HepG2 (cell line): ENCODE data around the gene RUVBL1. TPM values are rescaled to one million over a fixed set of nuclear protein-coding genes. Genes with fewer than 3 reads are reported as not detected.

Experiments used
- FOXK2 ChIP-seq: fragments of 450-650 bp; IDR thresholded peaks from 2 replicates; pipeline ENCODE4 v1.6.1; 2016
- GLI4 ChIP-seq: sonication (generic); formaldehyde crosslinking; IDR thresholded peaks from 2 replicates; pipeline ENCODE4 v1.5.1; 2020; ENCODE audit warnings: missing genetic modification reagents, mild to moderate bottlenecking, moderate library complexity, borderline replicate concordance
- JUNB ChIP-seq: sonication (generic); formaldehyde crosslinking; IDR thresholded peaks from 2 replicates; pipeline ENCODE4 v1.8.0; 2022; ENCODE audit warnings: missing genetic modification reagents, mild to moderate bottlenecking, borderline replicate concordance
- KAT8 ChIP-seq: IDR thresholded peaks from 2 replicates; pipeline ENCODE4 v1.6.1; 2016; ENCODE audit warnings: missing genetic modification reagents, missing compliant biosample characterization
- KLF12 ChIP-seq: sonication (generic); formaldehyde crosslinking; IDR thresholded peaks from 2 replicates; pipeline ENCODE4 v1.4.0; 2020; ENCODE audit warnings: missing genetic modification reagents, borderline replicate concordance
- PITX1 ChIP-seq: sonication (generic); formaldehyde crosslinking; IDR thresholded peaks from 2 replicates; pipeline ENCODE4 v1.5.1; 2020; ENCODE audit warnings: mild to moderate bottlenecking, missing genetic modification reagents
- SALL1 ChIP-seq: sonication (generic); formaldehyde crosslinking; IDR thresholded peaks from 2 replicates; pipeline ENCODE4 v1.8.0; 2022; ENCODE audit warnings: mild to moderate bottlenecking, missing genetic modification reagents
- SMARCC2 ChIP-seq: fragments of 450-650 bp; IDR thresholded peaks from 2 replicates; pipeline ENCODE4 v1.6.1; 2017; ENCODE audit warnings: antibody characterized with exemption, mild to moderate bottlenecking
- TBL1XR1 ChIP-seq: fragments of 150-350 bp; IDR thresholded peaks from 2 replicates; pipeline ENCODE4 v1.6.1; 2014; ENCODE audit warnings: borderline replicate concordance, low read length; ENCODE audit not compliant: partially characterized antibody
- ZFP36 ChIP-seq: fragments of 150-350 bp; IDR thresholded peaks from 2 replicates; pipeline ENCODE4 v1.6.1; 2018; ENCODE audit warnings: borderline replicate concordance, low read length, low read depth; ENCODE audit not compliant: partially characterized antibody
- ZNF282 ChIP-seq: fragments of 450-650 bp; IDR thresholded peaks from 2 replicates; pipeline ENCODE4 v1.6.1; 2018; ENCODE audit not compliant: partially characterized antibody
- ZNF549 ChIP-seq: sonication (generic); formaldehyde crosslinking; IDR thresholded peaks from 2 replicates; pipeline ENCODE4 v1.5.0; 2020; ENCODE audit warnings: missing genetic modification reagents
- ZNF564 ChIP-seq: sonication (generic); formaldehyde crosslinking; IDR thresholded peaks from 2 replicates; pipeline ENCODE4 v1.8.1; 2023; ENCODE audit warnings: mild to moderate bottlenecking, missing genetic modification reagents
- ZSCAN12 ChIP-seq: sonication (generic); formaldehyde crosslinking; IDR thresholded peaks from 2 replicates; pipeline ENCODE4 v1.9.0; 2021; ENCODE audit warnings: mild to moderate bottlenecking, missing genetic modification reagents
- polyA plus RNA-seq, 8 experiments: library from polyadenylated mRNA; depleted of rRNA in 3 of 8; stranded (reverse) in 7 of 8; unstranded in 1 of 8; fragments of >200 nt; fragmentation: Illumina TruSeq in 4 of 8; extraction: Trizol in 4 of 8; gene quantifications; 2 replicates each; pipeline versions ENCODE4 v1.2.1 to v1.2.3, GENCODE V29; 2011 to 2016; ENCODE audit warnings: low read depth in 4 of 8, missing spikeins in 1 of 8, mixed read lengths in 1 of 8; ENCODE audit not compliant: insufficient read depth in 1 of 8
- total RNA-seq, 5 experiments: library from RNA; depleted of rRNA; stranded (reverse); fragments of >200 nt; fragmentation: Illumina TruSeq; extraction: Trizol; gene quantifications; 2 replicates each; pipeline ENCODE4 v1.2.3, GENCODE V29; 2016; ENCODE audit warnings: low read depth in 1 of 5
- TF ChIP-seq, protein P1 (sequence below): sonication (generic); formaldehyde crosslinking; IDR thresholded peaks from 2 replicates; pipeline ENCODE4 v1.8.0; 2022; ENCODE audit warnings: missing genetic modification reagents, mild to moderate bottlenecking, borderline replicate concordance
- TF ChIP-seq, protein P2 (sequence below): sonication (generic); formaldehyde crosslinking; IDR thresholded peaks from 2 replicates; pipeline ENCODE4 v1.9.0; 2021; ENCODE audit warnings: mild to moderate bottlenecking, missing genetic modification reagents
- TF ChIP-seq, protein P3 (sequence below): sonication (generic); formaldehyde crosslinking; IDR thresholded peaks from 2 replicates; pipeline ENCODE4 v1.4.0; 2020; ENCODE audit warnings: missing genetic modification reagents

The RUVBL1 gene
- total and polyA plus RNA-seq, 2 of the 13 experiments (the other 11 are each of a cell fraction or from before 2014, with no cell fraction given), result 32.7 to 86.3 TPM

DNA sequence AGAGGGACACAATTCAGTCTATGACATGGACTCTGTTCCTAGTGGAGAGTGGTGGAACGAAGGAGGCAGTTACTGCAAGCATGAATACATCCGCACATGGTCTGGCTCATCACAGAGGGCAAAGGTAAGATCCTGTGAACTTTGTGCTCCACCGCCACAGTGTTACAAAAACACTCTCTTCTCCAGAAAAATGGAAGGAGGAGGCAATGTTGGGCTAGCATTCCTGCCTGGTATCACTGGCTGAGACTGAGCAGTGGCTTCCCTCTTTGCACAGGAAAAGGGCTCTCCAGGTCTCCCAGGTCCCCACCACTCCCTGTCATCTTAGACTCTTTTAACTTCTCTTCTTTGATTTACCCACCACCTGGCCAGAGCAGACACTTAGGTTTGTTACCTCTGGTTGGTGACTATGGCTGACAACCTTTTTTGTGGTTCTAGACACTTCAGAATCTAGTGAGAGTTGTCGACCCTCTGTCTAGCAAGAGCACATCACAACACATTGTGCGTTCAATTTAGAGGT is 28.2 kb upstream of the RUVBL1 start (continued):
- TF ChIP-seq, protein P1, sequence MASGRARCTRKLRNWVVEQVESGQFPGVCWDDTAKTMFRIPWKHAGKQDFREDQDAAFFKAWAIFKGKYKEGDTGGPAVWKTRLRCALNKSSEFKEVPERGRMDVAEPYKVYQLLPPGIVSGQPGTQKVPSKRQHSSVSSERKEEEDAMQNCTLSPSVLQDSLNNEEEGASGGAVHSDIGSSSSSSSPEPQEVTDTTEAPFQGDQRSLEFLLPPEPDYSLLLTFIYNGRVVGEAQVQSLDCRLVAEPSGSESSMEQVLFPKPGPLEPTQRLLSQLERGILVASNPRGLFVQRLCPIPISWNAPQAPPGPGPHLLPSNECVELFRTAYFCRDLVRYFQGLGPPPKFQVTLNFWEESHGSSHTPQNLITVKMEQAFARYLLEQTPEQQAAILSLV (CRISPR knock-in tag), result no peak
- TF ChIP-seq SALL1 (peak; percentile 85), FOXK2 (0 out of 2 replicates have a peak, but pooled peaks have one; percentile 29), KAT8 (CRISPR knock-in tag) (0 out of 2 replicates have a peak, but pooled peaks have one; percentile 65), SMARCC2 (no peak), ZNF549 (CRISPR knock-in tag) (no peak), ZNF282 (no peak), GLI4 (CRISPR knock-in tag) (no peak), JUNB (no peak), TBL1XR1 (no peak), PITX1 (CRISPR knock-in tag) (peak; percentile 45; the same call in 1 of the 2 replicates), ZFP36 (no peak), ZSCAN12 (CRISPR knock-in tag) (no peak), ZNF564 (CRISPR knock-in tag) (0 out of 2 replicates have a peak, but pooled peaks have one; percentile 46), KLF12 (CRISPR knock-in tag) (no peak)
- TF ChIP-seq, protein P2, sequence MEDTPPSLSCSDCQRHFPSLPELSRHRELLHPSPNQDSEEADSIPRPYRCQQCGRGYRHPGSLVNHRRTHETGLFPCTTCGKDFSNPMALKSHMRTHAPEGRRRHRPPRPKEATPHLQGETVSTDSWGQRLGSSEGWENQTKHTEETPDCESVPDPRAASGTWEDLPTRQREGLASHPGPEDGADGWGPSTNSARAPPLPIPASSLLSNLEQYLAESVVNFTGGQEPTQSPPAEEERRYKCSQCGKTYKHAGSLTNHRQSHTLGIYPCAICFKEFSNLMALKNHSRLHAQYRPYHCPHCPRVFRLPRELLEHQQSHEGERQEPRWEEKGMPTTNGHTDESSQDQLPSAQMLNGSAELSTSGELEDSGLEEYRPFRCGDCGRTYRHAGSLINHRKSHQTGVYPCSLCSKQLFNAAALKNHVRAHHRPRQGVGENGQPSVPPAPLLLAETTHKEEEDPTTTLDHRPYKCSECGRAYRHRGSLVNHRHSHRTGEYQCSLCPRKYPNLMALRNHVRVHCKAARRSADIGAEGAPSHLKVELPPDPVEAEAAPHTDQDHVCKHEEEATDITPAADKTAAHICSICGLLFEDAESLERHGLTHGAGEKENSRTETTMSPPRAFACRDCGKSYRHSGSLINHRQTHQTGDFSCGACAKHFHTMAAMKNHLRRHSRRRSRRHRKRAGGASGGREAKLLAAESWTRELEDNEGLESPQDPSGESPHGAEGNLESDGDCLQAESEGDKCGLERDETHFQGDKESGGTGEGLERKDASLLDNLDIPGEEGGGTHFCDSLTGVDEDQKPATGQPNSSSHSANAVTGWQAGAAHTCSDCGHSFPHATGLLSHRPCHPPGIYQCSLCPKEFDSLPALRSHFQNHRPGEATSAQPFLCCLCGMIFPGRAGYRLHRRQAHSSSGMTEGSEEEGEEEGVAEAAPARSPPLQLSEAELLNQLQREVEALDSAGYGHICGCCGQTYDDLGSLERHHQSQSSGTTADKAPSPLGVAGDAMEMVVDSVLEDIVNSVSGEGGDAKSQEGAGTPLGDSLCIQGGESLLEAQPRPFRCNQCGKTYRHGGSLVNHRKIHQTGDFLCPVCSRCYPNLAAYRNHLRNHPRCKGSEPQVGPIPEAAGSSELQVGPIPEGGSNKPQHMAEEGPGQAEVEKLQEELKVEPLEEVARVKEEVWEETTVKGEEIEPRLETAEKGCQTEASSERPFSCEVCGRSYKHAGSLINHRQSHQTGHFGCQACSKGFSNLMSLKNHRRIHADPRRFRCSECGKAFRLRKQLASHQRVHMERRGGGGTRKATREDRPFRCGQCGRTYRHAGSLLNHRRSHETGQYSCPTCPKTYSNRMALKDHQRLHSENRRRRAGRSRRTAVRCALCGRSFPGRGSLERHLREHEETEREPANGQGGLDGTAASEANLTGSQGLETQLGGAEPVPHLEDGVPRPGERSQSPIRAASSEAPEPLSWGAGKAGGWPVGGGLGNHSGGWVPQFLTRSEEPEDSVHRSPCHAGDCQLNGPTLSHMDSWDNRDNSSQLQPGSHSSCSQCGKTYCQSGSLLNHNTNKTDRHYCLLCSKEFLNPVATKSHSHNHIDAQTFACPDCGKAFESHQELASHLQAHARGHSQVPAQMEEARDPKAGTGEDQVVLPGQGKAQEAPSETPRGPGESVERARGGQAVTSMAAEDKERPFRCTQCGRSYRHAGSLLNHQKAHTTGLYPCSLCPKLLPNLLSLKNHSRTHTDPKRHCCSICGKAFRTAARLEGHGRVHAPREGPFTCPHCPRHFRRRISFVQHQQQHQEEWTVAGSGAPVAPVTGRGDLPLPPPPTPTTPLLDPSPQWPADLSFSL, result peak; percentile 39; the same call in 1 of the 2 replicates
- TF ChIP-seq, protein P3, sequence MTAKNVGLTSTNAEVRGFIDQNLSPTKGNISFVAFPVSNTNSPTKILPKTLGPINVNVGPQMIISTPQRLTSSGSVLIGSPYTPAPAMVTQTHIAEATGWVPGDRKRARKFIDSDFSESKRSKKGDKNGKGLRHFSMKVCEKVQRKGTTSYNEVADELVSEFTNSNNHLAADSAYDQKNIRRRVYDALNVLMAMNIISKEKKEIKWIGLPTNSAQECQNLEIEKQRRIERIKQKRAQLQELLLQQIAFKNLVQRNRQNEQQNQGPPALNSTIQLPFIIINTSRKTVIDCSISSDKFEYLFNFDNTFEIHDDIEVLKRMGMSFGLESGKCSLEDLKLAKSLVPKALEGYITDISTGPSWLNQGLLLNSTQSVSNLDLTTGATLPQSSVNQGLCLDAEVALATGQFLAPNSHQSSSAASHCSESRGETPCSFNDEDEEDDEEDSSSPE (CRISPR knock-in tag), result peak; percentile 67
